ENCODE results near the gene RNF130.
"Not testable (repeated sequence)": the region's sequence is repeated elsewhere in the genome, so short reads cannot be mapped to it uniquely, and the experiment has no call there.

The RNF130 gene

GRCh38 chr5:180101451-180102105 is 30.0 kb upstream of the RNF130 start:
- DNase-seq: no peak

DNA sequence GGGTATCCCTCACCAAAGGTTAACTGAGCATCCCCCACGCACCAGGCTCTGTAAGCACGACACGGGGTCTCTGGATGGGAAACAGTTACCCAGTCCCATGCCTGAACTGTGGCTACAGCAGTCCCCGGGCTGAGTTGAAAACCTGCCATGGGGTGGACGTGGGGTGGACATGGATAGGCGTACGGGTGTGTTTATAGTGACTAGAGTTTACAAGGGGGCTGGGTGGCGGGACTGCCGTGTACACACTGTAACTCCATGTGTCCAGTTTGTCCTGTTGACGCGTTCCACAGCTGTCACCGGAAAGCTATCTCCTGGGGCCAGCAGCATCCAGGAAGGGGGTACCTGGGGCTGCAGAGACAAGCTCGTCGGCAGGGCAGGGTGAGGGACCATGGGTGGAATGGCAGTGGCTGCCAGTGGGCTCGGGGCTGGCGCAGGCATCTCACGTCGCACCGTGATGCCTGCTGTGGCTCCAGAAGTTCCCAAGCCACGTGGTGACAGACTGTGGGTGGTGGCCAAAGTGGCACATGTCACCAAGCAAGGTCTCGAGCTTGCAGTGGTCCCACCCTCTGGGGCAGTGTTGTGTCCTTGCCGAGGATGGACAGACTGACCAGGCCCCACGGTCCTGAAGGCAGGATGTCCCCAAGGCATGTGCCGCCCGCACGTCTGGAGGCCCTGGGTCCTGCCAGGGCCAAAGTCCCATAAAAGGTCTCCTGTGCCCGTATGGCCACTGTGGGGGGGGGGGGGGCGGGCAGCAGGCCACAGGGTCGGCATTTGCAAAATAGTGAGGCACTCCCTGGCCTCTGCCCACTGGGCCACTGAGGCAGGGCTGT is 29.3 kb upstream of the RNF130 start:
- DNase-seq: no peak

DNA sequence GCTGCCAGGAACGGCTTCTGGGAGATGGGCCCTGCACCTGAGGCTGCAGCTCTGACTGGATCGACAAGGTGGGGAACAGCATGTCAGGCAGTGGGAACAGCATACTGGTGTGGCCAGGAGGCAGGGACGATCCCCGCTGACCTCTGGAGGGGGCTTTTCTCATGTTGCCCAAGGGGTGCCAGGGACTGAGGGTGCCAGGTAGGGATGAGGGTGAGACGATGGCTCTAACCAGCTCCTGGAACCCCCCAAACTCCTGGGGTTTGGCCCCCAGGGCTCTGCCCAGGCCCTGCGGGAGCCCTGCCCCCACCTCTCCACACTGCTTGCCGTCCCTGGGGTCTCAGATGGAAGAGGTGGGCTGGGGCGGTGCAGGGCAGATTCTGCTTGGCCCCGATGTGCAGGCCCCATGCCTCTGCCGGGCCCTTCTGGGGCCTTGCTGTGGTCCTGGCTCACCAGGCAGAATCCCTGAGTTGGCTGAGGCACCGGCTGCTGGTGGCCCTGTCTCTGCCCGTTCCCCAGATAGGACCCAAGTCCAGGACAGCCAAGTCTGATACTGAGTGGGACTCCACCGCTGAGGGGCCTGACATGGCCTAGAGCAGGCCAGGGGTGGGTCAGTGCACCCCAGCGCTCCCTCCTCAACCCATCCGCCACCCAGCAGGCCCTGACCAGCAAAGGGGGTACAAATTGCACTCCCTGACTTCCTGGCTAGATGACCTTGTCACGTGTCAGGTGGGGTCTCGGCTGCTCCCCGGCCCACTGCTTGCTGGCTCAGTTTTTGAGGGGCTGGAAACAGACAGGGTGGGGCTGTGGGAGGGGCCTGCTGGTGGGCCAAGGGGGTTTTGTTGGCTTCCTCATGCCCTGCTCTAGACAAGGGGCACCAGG is 28.4 kb upstream of the RNF130 start:
- DNase-seq: no peak

DNA sequence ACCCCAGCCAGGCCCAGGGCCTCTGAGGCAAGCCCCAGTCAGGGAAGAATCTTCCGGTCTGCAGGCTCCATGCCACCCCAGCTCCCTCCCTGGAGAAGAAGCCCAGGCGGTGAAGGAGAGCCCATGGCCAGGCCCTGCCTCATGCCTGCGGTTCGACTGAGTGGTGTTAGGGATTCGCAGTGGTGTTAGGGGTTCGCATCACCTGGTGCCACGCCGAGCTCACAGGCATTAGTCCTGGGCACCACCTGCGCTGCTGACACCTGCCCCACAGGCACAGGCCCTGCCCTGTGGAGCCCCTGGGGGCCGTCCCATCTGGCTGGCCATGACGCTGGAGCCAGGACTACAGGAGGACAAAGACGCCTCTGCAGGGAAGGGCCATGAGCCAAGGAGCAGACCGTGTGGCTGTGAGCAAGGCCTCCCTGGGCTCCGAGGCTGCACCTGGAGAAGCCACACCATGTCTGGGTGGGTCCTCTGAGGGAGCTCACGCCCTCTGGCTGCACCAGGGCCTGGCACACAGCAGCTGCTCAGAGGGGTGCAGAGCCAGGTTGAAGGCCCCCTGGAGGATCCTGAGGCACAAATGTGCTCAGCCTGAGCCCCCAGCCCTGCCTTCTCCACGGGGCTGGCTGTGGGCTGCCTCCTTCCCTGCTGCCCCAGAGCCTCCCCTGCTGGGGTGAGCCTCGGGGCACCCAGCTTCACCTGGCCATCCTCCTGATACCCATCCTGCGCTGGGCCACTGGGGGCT is 27.6 kb upstream of the RNF130 start:
- no peak for DNase-seq

DNA sequence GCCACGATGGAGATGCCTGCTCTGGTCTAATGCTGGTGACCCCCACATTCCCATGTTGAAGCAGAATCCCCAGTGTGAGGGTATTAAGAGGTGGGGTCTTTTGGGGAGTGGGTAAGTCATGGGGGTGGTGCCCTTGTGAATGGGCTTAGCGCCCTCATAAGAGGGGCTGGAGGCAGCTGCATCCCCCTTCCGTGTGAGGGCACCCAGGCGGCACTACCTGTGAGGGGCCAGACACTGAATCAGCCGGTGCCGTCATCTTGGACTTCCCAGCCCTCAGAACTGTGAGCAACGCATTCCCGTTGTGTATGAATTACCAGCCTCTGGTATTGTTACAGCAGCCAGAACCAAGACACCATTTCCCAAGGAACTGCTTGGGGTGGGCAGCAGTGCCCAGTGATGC is 27.0 kb upstream of the RNF130 start:
- DNase-seq: no peak

- DNase-seq: no peak
Observed at GRCh38 chr5:180097926-180098325, 26.4 kb upstream of the RNF130 start.

DNA sequence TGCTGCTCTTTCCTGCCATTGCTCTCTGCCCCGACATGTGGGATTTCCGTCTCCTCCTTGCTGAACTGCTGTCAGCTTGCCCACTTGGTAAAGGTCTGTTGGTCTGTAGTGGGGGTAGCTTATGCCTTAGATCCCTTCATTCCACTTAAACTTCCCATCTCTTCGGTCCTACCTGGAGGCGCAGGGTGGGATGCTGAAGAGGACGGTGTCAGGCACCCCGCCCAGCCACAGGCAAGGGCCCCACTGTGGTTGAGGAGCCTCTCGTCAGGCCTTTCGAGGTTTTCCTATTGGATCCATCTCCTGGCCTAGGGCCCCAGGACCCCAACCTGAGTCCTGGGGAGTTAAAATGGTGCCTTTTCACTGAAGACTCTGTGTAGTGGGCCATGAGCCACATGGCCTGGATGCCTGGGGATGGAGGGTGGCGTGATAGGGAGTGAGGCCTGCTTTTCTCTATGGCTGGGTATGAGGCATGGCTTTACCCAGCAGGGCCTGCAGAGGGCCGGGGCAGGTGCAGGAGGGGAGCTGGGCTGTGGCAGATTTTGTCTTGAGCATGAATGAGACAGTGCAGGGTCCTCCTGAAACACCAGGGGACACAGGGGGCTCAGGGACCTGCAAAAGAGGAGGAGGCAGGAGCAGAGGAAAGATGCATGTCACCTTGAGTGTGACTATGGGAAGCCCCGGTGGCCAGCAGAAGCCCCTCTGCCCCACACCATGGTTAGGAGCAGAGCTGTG is 25.8 kb upstream of the RNF130 start:
- DNase-seq: no peak

GRCh38 chr5:180096616-180097015 is 25.1 kb upstream of the RNF130 start:
- DNase-seq: no peak

GRCh38 chr5:180095545-180095944 is 24.0 kb upstream of the RNF130 start:
- no peak for DNase-seq

DNA sequence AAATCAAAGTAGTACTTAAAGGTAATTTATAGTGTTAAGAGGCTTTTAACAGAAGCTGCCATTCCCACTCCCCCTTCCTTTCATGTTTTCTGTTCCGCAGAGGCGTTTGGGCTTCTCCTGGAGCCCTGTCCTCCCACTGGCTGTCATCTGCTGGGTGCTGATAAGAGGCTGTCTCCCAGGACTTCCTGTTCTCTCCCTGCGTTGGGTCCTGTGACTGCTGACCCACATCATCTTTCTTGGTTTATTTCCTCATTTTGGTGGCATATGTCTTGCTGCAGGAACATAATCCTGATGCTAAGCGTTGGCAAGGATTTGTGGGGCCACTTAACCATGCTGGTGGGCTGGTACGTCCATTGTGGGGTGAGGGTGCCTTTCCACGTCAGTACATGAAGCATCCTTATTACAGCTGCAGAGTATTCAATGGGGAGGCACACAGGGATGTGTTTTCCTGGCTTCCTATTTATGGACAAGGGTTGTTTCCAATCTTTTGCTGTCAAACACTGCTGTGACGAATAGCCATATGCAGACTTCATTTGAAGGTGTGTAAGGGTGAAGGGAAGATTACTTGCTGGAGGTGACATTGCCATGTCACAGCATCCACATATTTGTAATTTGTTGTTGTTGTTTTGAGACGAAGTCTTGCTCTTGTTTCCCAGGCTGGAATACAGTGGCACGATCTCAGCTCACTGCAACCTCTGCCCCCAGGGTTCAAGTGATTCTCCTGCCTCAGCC is 22.3 kb upstream of the RNF130 start:
- no peak for DNase-seq

DNA sequence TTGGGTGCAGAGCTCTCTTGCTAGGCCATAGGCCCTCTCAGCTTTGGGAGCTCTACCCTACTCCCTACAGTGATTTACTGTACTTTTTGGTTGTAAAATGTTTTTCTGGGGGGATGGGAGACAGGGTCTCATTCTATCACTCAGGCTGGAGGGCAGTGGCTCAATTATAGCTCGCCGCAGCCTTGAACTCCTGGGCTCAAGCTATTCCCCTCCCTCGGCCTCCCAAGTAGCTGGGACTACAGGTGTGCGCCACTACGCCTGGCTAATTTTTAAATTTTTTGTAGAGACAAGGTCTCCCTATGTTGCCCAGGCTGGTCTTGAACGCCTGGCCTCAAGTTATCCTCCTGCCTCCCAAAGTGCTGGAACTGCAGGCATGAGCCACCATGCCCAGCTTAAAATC is 21.7 kb upstream of the RNF130 start:
- no peak for DNase-seq

DNA sequence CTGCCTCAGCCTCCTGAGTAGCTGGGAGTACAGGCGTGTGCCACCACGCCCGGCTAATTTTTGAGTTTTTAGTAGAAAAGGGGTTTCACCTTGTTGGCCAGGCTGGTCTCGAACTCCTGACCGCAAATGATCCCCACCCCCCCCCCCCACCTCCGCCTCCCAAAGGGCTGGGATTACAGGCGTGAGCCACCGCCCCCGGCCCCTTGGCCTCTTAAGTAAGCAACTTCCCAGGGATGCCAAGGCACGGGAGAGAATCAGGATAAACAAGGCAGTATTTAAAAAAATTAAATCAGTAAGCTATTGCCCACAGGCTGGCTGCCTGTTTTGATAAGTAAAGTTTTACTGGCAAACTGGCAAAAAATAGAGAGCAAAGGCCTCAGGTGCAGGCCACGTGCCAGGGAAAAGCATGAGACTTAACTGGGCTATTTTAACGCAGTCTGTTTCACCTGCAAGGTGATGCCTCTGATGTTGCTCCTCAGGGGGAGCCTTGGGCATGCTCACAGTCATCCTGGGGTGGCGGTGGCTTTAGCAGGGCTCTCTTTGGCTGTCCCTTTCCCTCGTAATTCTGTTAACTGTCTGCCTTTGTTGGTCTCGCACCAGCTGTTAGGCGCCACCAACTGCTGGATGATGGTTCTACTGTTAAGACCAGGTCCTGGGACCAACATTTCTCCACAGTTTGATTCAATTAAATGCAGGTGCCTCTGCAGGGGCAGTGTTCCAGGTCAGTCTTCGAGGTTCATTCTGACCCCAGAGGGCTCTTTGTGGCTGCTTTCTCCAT is 19.4 kb upstream of the RNF130 start:
- no peak for DNase-seq

- no peak for DNase-seq
Observed at GRCh38 chr5:180090098-180090768, 18.7 kb upstream of the RNF130 start.

- DNase-seq: not testable (repeated sequence)
Observed at GRCh38 chr5:180089628-180090027, 18.1 kb upstream of the RNF130 start.

DNA sequence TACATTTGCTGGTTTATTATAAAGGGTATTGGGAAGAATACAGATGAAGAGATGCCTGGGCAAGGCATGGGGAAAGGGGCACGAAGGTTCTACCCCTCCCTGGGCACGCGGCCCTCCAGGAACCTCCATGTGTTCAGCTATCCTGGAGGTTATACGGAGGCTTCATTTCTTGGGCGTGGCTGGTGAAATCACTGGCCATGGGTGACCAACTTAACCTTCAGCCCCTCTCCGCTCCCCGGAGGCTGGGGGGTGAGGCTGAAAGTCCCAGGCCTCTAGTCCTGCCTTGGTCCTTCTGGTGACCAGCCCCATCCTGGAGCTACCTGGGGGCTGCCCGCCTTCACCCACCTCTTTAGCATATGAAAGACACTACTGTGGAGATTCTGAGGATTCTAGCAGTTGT is 17.0 kb upstream of the RNF130 start:
- no peak for DNase-seq

DNA sequence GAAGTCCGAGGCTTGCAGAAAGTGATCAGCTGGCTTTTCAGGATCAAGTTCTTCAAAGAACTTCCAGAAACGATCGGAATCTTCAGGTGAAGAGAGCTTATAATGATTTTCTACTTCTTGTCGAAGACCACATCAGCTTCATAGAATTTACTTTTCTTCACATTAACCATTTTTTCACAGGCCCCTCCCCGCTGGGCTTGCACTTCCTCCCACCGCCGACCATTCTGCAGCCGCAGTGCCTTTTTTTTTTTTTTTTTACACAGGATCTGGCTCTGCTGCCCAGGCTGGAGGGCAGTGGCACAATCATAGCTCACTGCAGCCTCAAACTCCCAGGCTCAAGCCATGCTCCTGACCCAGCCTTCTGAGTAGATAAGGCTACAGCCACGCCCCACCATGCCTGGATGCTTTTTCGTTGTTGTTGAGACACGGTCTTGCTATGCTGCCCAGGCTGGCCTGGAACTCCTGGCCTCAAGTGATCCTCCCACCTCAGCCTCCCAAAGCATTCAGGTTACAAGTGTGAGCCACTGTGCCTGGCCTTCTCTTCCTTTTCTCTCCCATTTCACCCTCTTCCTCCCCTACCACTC is 15.3 kb upstream of the RNF130 start:
- DNase-seq: no peak

DNA sequence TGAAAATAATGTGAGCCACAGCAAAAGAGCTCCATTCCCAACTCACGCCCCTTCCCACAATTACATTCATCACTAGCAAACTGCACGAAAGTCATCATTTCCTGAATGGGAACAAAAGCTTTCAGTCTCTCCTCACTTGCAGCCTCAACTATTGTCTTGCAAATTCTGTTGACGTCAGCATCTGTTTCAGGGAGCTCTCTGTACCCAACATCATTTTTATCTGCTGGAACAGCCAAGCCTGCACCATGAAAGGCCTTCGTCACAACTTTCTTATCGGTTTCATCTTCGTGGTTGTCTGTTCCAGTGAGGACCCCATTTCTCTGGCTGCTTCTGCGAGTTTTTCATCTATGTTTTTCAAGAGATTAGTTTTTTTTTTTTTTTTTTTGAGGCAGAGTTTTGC is 14.3 kb upstream of the RNF130 start:
- no peak for DNase-seq

GRCh38 chr5:180084638-180085561 is 13.3 kb upstream of the RNF130 start:
- no peak for DNase-seq
